Stimulated activated CD4-positive, alpha-beta T cell treated with anti-CD3 and anti-CD28 coated beads, Interleukin-15, amount 100 ng/mL, for 1 hour (primary cell): ENCODE data around the gene USH1G.
"Not testable (repeated sequence)": the region's sequence is repeated elsewhere in the genome, so short reads cannot be mapped to it uniquely, and the experiment has no call there.

Source experiments
- DNase-seq, 2 donors: peaks; one replicate each; pipeline ENCODE4 v3.0.0-alpha.2; 2020; ENCODE audit warnings: low read depth in 1 of 2, low spot score in 1 of 2

USH1G gene

GRCh38 chr17:74907012-74907411 is 16.0 kb downstream of the USH1G start:
- no peak for DNase-seq

GRCh38 chr17:74906214-74906793 is 16.8 kb downstream of the USH1G start:
- not testable (repeated sequence) for DNase-seq

- no peak for DNase-seq
Observed at GRCh38 chr17:74904687-74905409, 18.2 kb downstream of the USH1G start.

DNA sequence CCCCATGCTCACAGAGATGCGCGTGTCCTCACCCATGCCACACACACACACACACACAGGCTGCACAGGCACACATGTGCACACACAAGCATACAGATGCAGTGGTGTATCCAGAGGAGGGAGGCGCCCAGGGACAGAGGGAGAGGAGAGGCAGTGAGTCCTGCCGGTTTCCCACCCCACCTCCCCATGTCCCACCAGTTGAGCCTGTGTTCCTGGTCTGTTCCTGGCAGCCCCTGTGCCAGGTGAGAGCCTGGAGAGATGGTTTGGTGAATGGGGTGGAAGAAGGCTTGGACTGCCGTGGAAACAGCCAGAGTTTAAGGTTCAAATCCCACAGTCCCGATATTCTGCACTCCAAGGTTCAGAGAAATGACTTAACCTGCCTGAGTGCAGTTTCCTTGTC is 19.4 kb downstream of the USH1G start:
- DNase-seq = no peak

GRCh38 chr17:74903034-74903433 is 20.0 kb downstream of the USH1G start:
- DNase-seq = no peak

GRCh38 chr17:74901353-74902135 is 21.5 kb downstream of the USH1G start:
- DNase-seq = no peak

GRCh38 chr17:74900208-74900607 is 22.8 kb downstream of the USH1G start:
- DNase-seq = no peak

DNA sequence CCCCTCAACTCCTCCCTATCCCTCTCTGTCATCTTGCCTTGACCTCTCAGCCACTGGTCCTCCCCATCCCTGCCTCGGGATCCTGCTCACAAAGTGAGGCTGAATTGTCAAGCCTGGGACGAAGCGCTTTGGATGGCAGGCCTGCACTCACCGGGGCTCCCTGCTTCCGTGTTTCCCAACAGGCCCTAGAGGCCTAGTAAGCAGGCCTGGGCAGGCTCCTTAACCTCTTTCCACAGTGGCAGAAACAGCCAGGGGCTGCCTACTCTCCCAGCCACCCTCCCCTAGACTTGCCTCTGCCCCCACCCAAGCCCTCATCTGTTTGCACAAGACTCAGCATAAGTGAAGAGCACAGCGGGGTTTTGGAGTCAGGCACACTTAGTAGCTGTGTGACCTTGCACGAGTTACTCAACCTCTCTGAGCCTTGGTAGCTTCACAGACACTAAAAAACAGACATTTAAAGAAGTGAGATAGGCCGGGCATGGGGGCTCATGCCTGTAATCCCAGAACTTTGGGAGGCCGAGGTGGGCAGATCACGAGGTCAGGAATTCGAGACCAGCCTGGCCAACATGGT is 24.6 kb downstream of the USH1G start:
- no peak for DNase-seq

DNA sequence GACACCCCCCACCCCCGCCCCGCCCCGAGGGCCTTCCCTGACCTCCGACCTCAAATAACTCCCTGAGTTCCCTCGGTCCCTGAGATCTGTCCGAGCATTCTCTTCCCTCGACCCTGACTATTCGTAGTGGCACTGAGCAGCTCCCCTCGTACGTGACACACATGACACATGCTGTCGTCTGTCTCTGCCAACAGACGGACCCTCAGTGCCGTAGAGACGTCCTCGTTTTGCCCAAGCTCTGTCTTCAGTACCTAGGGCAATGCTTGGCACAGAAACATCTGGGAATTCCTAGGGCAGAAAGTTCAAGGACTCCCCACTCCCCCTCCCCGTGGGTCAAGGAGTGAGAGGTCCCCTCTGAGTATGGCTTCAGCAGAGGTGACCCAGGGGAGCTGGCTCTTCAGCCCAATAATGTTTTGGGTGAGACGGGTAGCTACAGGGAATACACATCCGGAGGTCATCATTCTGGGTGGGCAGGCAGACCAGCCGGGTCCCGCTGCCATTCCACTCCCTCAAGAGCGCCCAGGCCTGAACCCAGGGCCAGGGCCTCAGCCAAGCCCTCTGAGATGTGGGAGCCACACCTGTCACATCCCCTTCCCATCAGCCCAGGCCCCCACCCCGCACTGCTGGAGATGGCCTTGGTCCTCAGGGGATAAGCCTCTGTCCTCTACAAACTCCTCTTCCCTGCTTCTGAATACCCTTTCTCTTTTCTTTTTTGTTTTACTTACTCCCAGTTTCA is 29.0 kb downstream of the USH1G start:
- DNase-seq = no peak

GRCh38 chr17:74892974-74893911 is 29.8 kb downstream of the USH1G start, which contains the start of gene FADS6:
Gene FADS6, minus strand, starts transcription at chr17:74893633. Its CDS starts 38 bp downstream, at chr17:74893595.
- DNase-seq = peak in 1 of 2 donors; percentile 3

GRCh38 chr17:74892013-74892841 is 30.8 kb downstream of the USH1G start:
- no peak for DNase-seq

- no peak for DNase-seq
Observed at GRCh38 chr17:74890554-74890953, 32.5 kb downstream of the USH1G start.

DNA sequence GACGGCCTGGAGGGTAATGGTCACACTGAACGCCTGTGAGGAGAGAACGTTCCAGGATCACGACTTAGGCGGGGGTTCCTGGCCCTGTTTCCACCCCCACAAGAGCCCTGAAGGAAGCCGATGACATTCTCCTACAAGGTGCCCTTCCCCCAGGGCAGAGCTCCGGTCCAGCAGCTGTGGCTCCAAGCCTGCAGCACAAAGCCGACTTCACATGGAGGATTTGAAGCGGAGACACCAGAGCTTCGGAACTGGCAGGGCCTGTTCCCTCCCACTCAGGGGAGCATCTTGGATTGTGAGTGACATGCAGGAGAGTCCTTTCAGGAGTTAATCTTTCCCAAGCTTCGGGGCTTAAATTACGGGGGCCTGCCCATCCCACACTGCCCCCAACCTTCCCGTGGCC is 34.6 kb downstream of the USH1G start:
- no peak for DNase-seq

- DNase-seq = no peak
Observed at GRCh38 chr17:74883241-74883745, 39.8 kb downstream of the USH1G start.

DNA sequence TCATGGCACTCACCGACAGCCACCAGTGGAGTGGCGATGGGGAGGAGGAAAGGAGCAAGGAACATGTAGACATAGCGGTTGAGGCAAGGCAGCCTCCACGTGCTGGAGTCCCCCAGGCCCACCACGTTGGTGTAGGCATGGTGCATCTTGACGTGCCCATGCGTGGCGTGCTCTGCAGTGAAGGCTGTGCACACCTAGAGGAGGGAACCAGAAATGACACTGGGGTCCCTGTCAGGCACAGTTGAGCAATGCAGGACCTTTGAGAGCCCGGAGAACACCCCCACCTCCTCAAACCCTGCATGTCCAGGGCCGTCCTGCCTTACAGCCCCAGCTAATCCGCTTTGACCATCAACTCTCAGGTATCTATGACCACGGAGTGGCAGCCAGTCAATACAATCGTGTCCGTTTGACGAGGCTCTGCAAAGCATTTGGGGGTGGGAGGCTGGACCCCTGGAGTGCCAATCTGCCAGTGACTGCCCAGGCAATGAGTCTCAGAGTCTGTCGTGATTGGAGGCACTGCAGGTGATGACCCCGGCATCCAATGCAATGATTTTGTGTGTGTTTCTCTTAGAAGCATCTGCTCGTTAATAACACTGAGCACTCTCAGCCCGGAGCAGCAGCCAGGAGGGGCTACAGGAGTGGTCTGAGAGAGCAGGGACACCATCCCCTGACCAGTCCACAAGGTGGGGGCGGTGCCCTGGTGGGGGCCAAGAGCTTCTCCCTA is 40.4 kb downstream of the USH1G start:
- no peak for DNase-seq

DNA sequence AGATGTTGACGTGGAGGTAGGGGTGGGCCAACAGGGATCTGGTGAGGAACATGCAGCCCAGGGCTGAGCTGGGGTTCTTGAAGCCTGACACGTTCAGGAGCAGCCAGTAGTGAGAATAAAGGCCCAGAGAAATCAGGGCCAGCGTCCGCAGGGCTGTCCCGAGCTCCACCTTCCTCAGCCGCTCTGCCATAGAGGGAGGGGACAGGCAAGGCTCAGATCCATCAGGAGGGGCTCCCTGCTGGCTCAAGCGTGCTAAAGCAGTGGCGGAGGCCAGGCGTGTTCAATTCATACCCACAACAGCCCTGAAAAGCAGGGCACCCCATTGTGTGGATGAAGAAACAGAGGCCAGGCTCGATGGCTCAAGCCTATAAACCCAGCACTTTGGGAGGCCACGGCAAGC is 42.0 kb downstream of the USH1G start:
- no peak for DNase-seq

GRCh38 chr17:74879308-74879707 is 43.7 kb downstream of the USH1G start:
- DNase-seq = no peak

DNA sequence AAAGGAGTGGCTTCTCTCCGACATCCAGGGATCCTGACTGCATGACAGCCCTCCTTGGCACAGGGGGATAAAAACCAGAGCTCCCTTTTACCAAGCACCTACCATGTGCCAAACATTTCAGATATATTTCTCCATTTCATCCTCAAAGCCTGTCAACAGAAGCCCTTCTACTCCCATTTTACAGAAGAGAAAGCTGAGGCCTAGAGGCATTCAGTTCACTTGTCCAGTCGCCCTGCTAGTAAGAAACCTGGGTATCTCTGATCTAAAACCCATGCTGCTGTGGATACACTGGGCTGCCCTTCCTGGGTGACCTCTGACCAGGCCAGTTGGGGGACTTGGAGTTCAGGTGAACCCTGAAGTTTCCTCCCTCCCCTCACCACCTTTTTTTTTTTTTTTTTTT is 44.4 kb downstream of the USH1G start:
- no peak for DNase-seq
